ENCODE data around the gene CPNE8.

- TF ChIP-seq FOXP2 (optimal IDR thresholded peaks at IDR 0.05; ENCODE audit: borderline replicate concordance, extremely low read depth, extremely low read length, insufficient read depth) (no peak), POLR2AphosphoS5 (IDR thresholded peaks at IDR 0.05; ENCODE audit: low read depth, low read length) (no peak), TAF1 (IDR thresholded peaks at IDR 0.05; ENCODE audit: borderline replicate concordance, insufficient read depth, low read length) (no peak)
Measured at GRCh38 chr12:38872156-38872555, 33.2 kb downstream of the CPNE8 start.

All from PFSK-1 (cell line).